HEK293T (cell line): Measurements from ENCODE around the gene DERA.

Experiments
- ELF4 ChIP-seq: fragments of 450-650 bp; IDR thresholded peaks from 2 replicates; pipeline ENCODE4 v1.6.1; 2017; ENCODE audit warnings: antibody characterized with exemption
- FOXA1 ChIP-seq: fragments of 450-650 bp; IDR thresholded peaks from 2 replicates; pipeline ENCODE4 v1.6.1; 2016; ENCODE audit warnings: mild to moderate bottlenecking
- FOXM1 ChIP-seq: fragments of 450-650 bp; IDR thresholded peaks from 2 replicates; pipeline ENCODE4 v1.6.1; 2017; ENCODE audit warnings: mild to moderate bottlenecking, borderline replicate concordance

GRCh38 chr12:15887043-15887817 lies 23.9 kb upstream of the DERA start:
- TF ChIP-seq FOXM1 (no peak), FOXA1 (no peak), ELF4 (no peak)
